ENCODE results near the gene MTPN.

Gene MTPN

GRCh38 chr7:135943134-135943879 is 33.9 kb downstream of the MTPN start:
- H3K36me3 ChIP-seq (ENCODE audit: insufficient read depth, low read length) = peaks cover 15% of the 10 kb centered on the region; the same call in 1 of the 2 replicates
- peak overlapping the region; percentile 17 for H3K9ac ChIP-seq (ENCODE audit: insufficient read length)
- H3K9me3 ChIP-seq (ENCODE audit: low read depth, low read length) = no peaks in the 10 kb centered on the region
- peak overlapping the region; percentile 40; the same call in 1 of the 2 replicates for H3K4me3 ChIP-seq
- TF ChIP-seq EZH2 (IDR thresholded peaks at IDR 0.05) (no peak), POLR2AphosphoS5 (IDR thresholded peaks at IDR 0.05; ENCODE audit: borderline replicate concordance, low read depth, low read length) (no peak; the same call in 1 of the 2 replicates), FOXP2 (optimal IDR thresholded peaks at IDR 0.05; ENCODE audit: control extremely low read depth, extremely low read length, insufficient read depth) (no peak)
- DNase-seq (ENCODE audit: low read depth, low spot score) = no peak
- peak overlapping the region; percentile 90 for H3K27ac ChIP-seq

DNA sequence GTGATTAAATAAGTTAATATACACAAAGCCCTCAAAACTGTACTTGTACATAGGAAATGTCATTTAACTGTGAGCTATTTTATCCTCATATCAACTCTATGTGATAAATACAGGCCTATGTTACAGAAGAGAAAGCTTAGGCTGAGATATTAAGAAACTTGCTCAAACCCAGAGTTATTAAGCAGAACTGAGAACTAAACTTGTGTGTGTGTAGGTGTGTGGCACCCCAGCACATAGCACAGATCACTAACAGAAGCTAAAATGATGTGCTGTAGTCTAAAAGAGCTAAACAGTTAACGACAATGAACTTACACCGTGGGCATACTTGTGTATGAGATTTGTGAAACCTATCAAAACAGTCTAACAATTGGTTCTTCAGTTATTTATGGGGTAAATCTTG is 34.5 kb downstream of the MTPN start:
- TF ChIP-seq FOXP2 (optimal IDR thresholded peaks at IDR 0.05; ENCODE audit: control extremely low read depth, extremely low read length, insufficient read depth) (no peak), POLR2AphosphoS5 (IDR thresholded peaks at IDR 0.05; ENCODE audit: borderline replicate concordance, low read depth, low read length) (no peak), EZH2 (IDR thresholded peaks at IDR 0.05) (no peak)
- peaks cover 12% of the 10 kb centered on the region; the same call in 1 of the 2 replicates for H3K36me3 ChIP-seq (ENCODE audit: insufficient read depth, low read length)
- no peaks in the 10 kb centered on the region for H3K9me3 ChIP-seq (ENCODE audit: low read depth, low read length)
- peak overlapping the region; percentile 90 for H3K27ac ChIP-seq
- H3K4me3 ChIP-seq = no peak overlapping the region
- no peak for DNase-seq (ENCODE audit: low read depth, low spot score)
- no peak overlapping the region for H3K9ac ChIP-seq (ENCODE audit: insufficient read length)

- H3K4me3 ChIP-seq = no peak overlapping the region
- H3K27ac ChIP-seq = no peak overlapping the region
- peaks cover 5% of the 10 kb centered on the region; the same call in 1 of the 2 replicates for H3K36me3 ChIP-seq (ENCODE audit: insufficient read depth, low read length)
- H3K9me3 ChIP-seq (ENCODE audit: low read depth, low read length) = no peaks in the 10 kb centered on the region
- no peak for DNase-seq (ENCODE audit: low read depth, low spot score)
- TF ChIP-seq POLR2AphosphoS5 (IDR thresholded peaks at IDR 0.05; ENCODE audit: borderline replicate concordance, low read depth, low read length) = no peak
- TF ChIP-seq FOXP2 (optimal IDR thresholded peaks at IDR 0.05; ENCODE audit: control extremely low read depth, extremely low read length, insufficient read depth) = no peak
- TF ChIP-seq EZH2 (IDR thresholded peaks at IDR 0.05) = no peak
- H3K9ac ChIP-seq (ENCODE audit: insufficient read length) = no peak overlapping the region
Measured at GRCh38 chr7:135940077-135941075, 36.8 kb downstream of the MTPN start.

- no peak overlapping the region for H3K9ac ChIP-seq (ENCODE audit: insufficient read length)
- TF ChIP-seq EZH2 (IDR thresholded peaks at IDR 0.05) (no peak), FOXP2 (optimal IDR thresholded peaks at IDR 0.05; ENCODE audit: control extremely low read depth, extremely low read length, insufficient read depth) (no peak), POLR2AphosphoS5 (IDR thresholded peaks at IDR 0.05; ENCODE audit: borderline replicate concordance, low read depth, low read length) (no peak)
- no peak overlapping the region for H3K27ac ChIP-seq
- DNase-seq (ENCODE audit: low read depth, low spot score) = no peak
- H3K4me3 ChIP-seq = no peak overlapping the region
- no peaks in the 10 kb centered on the region for H3K9me3 ChIP-seq (ENCODE audit: low read depth, low read length)
- H3K36me3 ChIP-seq (ENCODE audit: insufficient read depth, low read length) = peaks cover 5% of the 10 kb centered on the region; the same call in 1 of the 2 replicates
Measured at GRCh38 chr7:135939261-135939812, 37.8 kb downstream of the MTPN start.

GRCh38 chr7:135938563-135938962 is 38.6 kb downstream of the MTPN start:
- Histone ChIP-seq H3K9me3 (ENCODE audit: low read depth, low read length) (no peaks in the 10 kb centered on the region), H3K4me3 (no peak overlapping the region), H3K36me3 (ENCODE audit: insufficient read depth, low read length) (peaks cover 5% of the 10 kb centered on the region; the same call in 1 of the 2 replicates), H3K9ac (ENCODE audit: insufficient read length) (no peak overlapping the region), H3K27ac (no peak overlapping the region)
- TF ChIP-seq EZH2 (IDR thresholded peaks at IDR 0.05) (no peak), POLR2AphosphoS5 (IDR thresholded peaks at IDR 0.05; ENCODE audit: borderline replicate concordance, low read depth, low read length) (no peak), FOXP2 (optimal IDR thresholded peaks at IDR 0.05; ENCODE audit: control extremely low read depth, extremely low read length, insufficient read depth) (no peak)
- no peak for DNase-seq (ENCODE audit: low read depth, low spot score)

DNA sequence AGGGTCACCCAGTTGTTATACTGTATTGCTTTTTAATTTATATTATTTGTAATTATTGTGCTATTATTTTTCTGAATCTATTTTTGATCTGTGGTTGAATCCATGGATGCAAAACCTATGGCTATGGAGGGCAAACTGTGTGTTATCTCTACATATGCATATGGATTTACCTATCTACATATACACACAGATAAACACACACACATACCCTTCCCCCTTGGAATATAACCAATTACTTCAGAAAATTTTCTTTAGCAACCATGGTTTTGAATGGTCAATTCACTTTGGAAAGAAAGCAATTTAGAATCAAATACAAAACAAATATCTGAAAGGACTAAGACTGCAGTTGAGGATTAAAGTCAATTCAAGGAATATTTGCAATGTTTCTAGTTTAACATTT is 39.1 kb downstream of the MTPN start:
- H3K27ac ChIP-seq = no peak overlapping the region
- H3K36me3 ChIP-seq (ENCODE audit: insufficient read depth, low read length) = peaks cover 5% of the 10 kb centered on the region; the same call in 1 of the 2 replicates
- no peak overlapping the region for H3K9ac ChIP-seq (ENCODE audit: insufficient read length)
- H3K4me3 ChIP-seq = no peak overlapping the region
- H3K9me3 ChIP-seq (ENCODE audit: low read depth, low read length) = no peaks in the 10 kb centered on the region
- TF ChIP-seq POLR2AphosphoS5 (IDR thresholded peaks at IDR 0.05; ENCODE audit: borderline replicate concordance, low read depth, low read length) = no peak
- no peak for TF ChIP-seq EZH2 (IDR thresholded peaks at IDR 0.05)
- TF ChIP-seq FOXP2 (optimal IDR thresholded peaks at IDR 0.05; ENCODE audit: control extremely low read depth, extremely low read length, insufficient read depth) = no peak
- DNase-seq (ENCODE audit: low read depth, low spot score) = no peak

- TF ChIP-seq FOXP2 (optimal IDR thresholded peaks at IDR 0.05; ENCODE audit: control extremely low read depth, extremely low read length, insufficient read depth) (no peak), POLR2AphosphoS5 (IDR thresholded peaks at IDR 0.05; ENCODE audit: borderline replicate concordance, low read depth, low read length) (no peak), EZH2 (IDR thresholded peaks at IDR 0.05) (no peak)
- H3K27ac ChIP-seq = no peak overlapping the region
- H3K36me3 ChIP-seq (ENCODE audit: insufficient read depth, low read length) = no peaks in the 10 kb centered on the region
- no peak for DNase-seq (ENCODE audit: low read depth, low spot score)
- H3K9me3 ChIP-seq (ENCODE audit: low read depth, low read length) = no peaks in the 10 kb centered on the region
- no peak overlapping the region for H3K4me3 ChIP-seq
- no peak overlapping the region for H3K9ac ChIP-seq (ENCODE audit: insufficient read length)
Measured at GRCh38 chr7:135936497-135937217, 40.5 kb downstream of the MTPN start.
